Activated T-helper 1 cell treated with Interleukin-2 at 50 U/mL for 16 hours (primary cell): ENCODE measurements around the gene TRAF7.

Experiments used
- DNase-seq: peaks from one replicate; pipeline ENCODE4 v3.0.0-alpha.2; 2020; ENCODE audit warnings: low read depth

Gene TRAF7

GRCh38 chr16:2181952-2182351 is 26.4 kb downstream of the TRAF7 start:
- DNase-seq, result no peak

GRCh38 chr16:2183671-2184070 is 28.1 kb downstream of the TRAF7 start:
- DNase-seq, result no peak

GRCh38 chr16:2184346-2184745 is 28.8 kb downstream of the TRAF7 start:
- DNase-seq, result no peak

DNA sequence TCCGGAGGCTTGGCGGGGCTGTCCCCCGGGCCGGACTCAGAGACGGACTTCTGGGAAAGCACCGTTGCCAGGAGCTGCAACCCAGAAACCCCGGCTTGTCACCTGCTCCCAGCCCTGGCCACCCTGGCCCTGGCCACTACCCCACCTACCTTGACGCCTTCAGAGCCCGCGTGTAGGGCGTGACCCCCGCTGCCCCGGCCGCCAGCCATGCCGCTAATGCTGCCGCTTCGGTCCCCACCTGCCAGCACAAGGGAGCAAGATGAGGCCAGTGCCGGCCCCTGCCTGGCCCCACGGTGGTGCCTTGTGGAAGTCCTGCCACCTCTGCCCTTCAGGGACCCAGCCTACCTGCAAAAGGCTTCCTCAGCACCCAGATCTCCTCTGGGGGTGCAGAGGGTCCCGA is 29.4 kb downstream of the TRAF7 start:
- DNase-seq, result no peak

DNA sequence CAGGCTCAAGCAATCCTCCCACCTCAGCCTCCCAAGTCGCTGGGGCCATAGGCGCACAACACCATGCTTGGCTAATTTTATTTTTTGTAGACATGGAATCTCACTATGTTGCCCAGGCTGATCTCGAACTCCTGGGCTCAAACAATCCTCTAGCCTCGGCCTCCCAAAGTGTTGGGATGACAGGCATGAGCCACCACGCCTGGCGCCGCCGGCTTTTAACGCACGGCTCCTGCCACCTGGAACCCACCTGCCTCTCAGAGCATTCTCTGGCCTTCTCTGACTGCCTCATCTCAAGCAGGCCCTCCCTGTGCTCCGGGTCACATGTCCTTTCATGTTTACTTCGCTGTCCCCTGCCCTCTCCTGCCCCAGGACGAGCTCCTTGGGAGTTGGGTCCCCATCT is 30.5 kb downstream of the TRAF7 start:
- DNase-seq, result no peak

GRCh38 chr16:2186505-2186904 is 30.9 kb downstream of the TRAF7 start:
- DNase-seq, result no peak

DNA sequence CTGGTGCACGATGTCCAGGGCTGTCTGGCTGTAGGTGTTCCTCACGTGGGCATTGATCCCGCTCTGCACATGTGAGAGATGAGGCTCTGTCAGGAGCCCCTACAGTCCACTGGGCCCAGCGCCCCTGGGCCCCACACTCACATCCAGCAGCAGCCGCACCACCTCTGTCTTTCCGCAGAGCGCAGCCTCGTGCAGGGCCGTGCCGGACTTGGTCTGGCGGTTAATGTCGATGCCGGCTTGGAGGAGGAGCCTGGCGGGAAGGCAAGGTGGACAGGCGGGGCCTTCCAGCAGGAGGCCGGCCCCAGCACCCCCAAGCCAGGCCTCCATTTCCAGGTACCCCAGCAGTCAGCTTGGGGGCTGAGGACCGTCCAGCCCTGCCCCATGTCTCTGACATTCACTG is 31.6 kb downstream of the TRAF7 start:
- DNase-seq, result no peak

DNA sequence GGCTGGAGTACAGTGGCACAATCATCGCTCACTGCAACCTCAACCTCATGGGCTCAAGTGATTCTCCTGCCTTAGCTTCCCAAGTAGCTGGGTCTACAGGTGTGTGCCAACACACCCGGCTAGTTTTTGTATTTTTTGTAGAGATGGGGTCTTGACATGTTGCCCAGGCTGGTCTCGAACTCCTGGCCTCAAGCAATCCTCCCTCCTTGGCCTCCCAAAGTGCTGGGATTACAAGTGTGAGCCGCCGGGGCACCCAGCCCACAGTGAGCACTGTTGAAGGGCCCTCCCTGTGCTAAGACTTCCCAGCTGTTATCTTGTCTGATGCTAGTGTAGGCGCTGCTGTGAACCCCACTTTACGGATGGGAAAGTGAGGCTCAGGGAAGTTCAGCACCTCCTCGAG is 32.8 kb downstream of the TRAF7 start:
- no peak for DNase-seq

GRCh38 chr16:2189252-2189893 is 33.8 kb downstream of the TRAF7 start:
- no peak for DNase-seq

GRCh38 chr16:2190002-2190658 is 34.5 kb downstream of the TRAF7 start:
- DNase-seq, result no peak

DNA sequence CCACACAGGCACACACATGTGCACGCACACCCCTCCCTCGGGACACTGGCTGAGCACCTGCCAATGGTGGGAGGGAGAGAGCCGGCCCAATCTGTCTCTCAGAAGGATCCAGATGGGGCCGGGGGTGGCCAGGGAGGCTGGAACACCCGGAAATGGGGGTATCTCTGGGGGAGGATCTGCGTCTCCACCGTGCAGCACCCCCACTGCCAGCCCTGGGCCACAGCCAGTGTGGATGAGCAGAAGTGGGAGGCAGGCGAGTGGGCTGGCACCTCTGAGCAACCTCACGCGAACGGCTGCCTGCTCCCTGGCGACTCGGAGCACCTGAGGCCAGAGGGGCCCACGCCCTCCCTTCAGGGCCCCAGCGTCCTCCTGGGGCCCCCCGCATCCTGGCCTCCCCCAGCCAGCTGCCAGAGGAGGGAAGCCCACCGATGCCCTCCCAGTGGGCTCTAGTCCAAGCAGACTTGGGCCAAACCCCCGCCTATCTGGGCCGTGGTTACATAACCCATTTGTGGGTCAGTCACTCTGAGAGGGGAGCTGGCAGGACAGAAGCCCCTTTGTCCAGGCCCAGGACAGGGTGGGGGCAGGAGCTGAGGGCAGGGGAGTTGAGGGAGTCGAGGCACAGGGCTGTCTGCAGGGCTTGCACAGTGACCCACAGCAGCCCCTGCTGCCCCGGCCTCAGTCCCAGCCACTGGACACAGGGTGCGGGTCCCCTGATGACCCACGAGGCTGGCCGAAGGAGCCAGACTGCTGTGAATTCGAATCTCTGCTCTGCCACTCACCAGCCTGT is 35.3 kb downstream of the TRAF7 start:
- no peak for DNase-seq

- no peak for DNase-seq
Observed at GRCh38 chr16:2191446-2191706, 35.8 kb downstream of the TRAF7 start.

- DNase-seq, result no peak
Observed at GRCh38 chr16:2194166-2194834, 38.7 kb downstream of the TRAF7 start.

GRCh38 chr16:2194852-2195321 is 39.3 kb downstream of the TRAF7 start:
- peak; percentile 24 for DNase-seq

- no peak for DNase-seq
Observed at GRCh38 chr16:2195322-2196161, 40.0 kb downstream of the TRAF7 start.

- DNase-seq, result no peak
Observed at GRCh38 chr16:2196162-2196980, 40.8 kb downstream of the TRAF7 start, which contains the start of gene CASKIN1. TSS of gene CASKIN1 (minus strand) at chr16:2196605. CDS start at chr16:2196432, 173 bp downstream.

DNA sequence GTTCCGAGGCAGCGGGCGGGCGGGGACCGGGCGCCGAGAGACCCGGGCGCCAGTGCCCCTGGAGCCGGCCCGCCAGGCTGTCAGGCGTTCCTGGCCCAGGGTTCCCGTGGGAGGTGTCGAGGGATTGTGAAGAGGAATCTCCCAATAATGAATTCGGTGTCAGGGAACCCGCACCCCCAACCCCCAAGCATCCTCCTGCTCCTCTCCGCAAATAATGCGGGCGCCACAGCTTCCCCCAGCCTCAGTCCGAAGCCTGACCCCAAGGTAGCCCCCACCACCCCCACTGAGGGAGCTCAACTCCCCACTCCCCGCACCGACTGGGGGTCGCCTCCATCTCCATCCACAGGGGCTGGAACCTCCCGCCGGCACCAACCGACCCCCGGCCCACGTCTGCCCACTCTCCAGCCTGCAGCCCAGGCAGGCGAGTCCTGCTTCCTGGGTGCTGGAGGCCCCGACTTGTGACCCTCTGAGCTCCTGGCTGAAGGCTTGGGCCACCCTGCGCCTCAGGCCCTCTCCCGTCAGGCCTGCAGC is 41.5 kb downstream of the TRAF7 start:
- no peak for DNase-seq

GRCh38 chr16:2197765-2198164 is 42.2 kb downstream of the TRAF7 start:
- no peak for DNase-seq

DNA sequence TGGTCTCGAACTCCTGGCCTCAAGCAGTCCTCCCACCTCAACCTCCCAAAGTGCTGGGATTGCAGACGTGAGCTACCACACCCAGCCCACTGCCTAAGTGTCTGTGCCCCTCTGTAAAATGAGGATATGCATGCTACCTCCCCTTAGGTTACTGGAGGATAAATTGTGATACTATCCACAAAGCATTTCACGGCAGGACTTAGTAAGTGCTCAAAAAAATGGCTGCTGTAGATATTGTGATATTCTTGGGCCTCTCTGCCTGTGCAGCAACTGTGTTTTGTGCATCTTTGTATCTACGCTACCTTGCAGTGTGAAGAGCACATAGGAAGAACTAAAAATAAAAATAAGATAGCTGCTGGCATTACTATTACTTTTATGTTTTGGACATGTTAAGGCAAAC is 42.7 kb downstream of the TRAF7 start:
- DNase-seq, result no peak

DNA sequence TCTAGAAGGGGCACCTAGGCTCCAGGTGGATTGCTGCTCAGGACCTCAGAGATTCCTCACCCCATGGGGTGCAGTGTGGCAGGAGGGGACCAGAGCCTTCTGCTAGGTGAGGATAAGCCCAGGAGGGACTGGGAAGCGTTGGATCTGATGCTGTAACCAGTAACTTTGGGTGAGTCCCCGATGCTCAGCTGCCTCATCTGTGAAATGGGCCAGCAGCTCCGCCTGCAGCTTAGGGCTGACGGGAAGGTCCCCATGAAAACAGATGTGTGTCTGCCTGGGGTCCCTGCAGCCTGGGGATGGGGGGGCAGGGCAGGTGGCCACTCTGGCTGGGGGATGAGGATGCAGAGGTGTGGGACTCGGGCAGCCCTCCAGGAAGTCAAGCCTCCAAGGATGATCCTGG is 43.5 kb downstream of the TRAF7 start:
- DNase-seq, result no peak
